Colon (tissue), 2 donors: ENCODE measurements around the gene KIF6.
A peak's percentile ranks its signal among the peaks of the same experiment; 100 is the strongest.

Experiments used
- FAIRE-seq: peaks from 2 replicates; lab custom pipeline; 2012; peaks lifted over from hg19 to GRCh38; lab: Jason Lieb, UNC
- donor health status: control.
- donor health status: control.

Gene KIF6

DNA sequence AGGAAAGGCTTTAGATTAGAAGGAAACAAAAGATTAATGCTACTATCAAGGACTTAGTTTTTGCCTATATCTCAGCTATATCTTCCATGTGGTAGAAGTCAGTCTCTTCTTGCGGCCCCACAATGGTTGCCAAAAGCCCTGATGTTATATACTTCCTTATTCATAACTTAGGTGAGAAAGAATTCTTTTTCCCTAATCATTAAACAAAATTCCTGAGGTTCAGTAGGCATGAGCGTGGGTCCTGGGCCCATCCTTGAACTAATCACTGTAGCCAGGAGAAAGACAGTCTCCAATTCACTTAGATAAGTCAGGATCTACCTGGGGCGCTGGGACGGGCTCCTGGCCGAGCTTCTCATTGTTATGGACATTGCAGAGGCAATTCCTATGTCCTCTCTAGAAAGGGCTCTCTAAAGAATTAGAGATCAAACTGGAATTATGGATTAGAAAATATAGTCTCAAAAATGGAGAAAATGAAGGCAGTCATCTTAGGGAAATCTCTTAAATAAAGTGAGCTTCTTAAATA, 134.3 kb downstream of the KIF6 start:
- no peak for FAIRE-seq

GRCh38 chr6:39587080-39587479, 138.1 kb downstream of the KIF6 start:
- no peak for FAIRE-seq

- FAIRE-seq, result no peak
Measured at GRCh38 chr6:39585641-39586040, 139.6 kb downstream of the KIF6 start.

- FAIRE-seq, result no peak
Measured at GRCh38 chr6:39577446-39578165, 147.6 kb downstream of the KIF6 start.

- FAIRE-seq, result no peak
Measured at GRCh38 chr6:39576556-39577303, 148.5 kb downstream of the KIF6 start.

DNA sequence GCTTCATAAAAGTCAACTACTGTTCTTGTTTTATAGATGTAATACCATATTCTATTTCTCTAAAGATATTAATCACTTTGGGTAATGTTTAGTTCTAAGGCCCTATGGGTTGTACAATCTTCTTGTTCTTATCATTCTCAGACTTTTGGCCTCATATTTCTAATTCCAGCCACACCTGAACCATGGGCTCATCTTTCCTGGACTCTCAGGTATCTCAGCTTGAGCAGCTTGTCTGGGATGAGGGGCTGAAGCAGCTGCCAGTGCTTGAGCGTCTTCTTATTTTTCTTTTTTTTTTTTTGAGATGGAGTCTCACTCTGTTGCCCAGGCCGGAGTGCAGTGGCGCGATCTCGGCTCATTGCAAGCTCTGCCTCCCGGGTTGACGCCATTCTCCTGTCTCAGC, 150.2 kb downstream of the KIF6 start:
- no peak for FAIRE-seq

GRCh38 chr6:39573541-39573940, 151.7 kb downstream of the KIF6 start:
- FAIRE-seq, result no peak

- FAIRE-seq, result no peak
Measured at GRCh38 chr6:39572661-39573340, 152.4 kb downstream of the KIF6 start.

DNA sequence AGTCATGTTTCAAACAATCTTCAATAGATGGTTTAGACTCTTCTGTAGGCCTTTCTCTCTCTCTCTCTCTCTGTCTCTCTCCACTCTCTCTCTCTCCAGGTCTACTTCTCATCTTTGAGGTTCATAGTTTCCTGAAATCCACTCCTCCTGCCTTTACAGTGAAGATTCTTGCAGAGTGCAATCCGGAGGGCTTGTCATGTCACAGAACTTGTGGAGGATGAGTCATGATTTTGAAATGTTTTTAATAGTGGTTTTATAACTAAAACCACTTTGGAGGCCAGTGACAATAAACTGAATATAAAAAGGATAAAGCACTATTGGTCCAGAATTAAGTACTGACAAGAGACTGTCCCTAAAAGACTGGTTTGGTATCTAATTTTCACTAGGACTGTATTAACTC, 156.3 kb downstream of the KIF6 start:
- no peak for FAIRE-seq

GRCh38 chr6:39567091-39567490, 158.1 kb downstream of the KIF6 start:
- no peak for FAIRE-seq

DNA sequence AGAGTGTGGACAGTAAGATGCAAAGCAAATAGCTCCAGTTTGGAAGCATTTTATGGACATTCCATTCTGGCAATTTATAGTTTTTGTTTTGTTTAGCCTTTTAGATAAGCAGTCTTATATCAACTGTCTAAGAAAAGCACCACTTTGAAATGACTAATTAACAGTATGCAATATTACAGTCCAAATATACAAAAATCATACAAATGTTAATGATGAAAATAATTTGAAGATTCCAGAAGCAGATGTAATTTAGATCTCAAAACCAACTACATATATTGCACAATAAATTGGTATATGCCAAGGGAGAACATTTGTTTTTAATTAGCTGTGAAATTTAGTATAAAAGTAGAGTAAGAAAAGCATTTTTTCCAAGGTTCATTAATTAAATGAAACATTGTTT, 158.8 kb downstream of the KIF6 start:
- peak; percentile 28 for FAIRE-seq

GRCh38 chr6:39565956-39566355, 159.3 kb downstream of the KIF6 start:
- FAIRE-seq, result no peak

- no peak for FAIRE-seq
Measured at GRCh38 chr6:39563566-39564311, 161.5 kb downstream of the KIF6 start.

GRCh38 chr6:39561536-39562266, 163.5 kb downstream of the KIF6 start:
- no peak for FAIRE-seq

- no peak for FAIRE-seq
Measured at GRCh38 chr6:39560915-39561314, 164.3 kb downstream of the KIF6 start.

DNA sequence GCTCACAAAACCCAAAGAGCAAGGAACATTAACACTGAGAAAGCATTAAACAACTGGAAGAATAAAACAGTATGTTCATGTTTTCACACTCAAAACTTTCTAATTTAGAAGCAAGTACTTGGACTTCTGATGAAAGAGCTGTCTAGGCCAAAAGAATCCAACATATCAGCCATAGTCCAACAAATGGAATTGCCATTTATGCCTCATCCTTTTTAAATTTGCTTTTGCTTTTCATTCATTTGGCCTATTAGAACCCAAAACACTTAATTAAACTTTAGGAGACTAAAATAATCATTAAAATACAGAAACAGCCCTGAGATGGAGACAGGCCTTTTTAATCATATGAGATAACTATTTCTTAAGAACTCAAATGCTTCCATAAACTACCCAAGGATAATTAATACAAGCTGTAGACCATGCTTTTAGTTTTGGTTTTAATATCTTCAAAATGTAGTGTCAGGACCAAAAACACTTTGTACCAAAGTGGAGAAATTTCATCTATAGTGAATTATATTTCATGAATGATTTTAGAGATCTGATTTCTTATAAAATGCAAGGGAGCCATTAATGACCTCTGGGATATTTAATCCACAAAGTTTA, 166.5 kb downstream of the KIF6 start:
- FAIRE-seq, result no peak

DNA sequence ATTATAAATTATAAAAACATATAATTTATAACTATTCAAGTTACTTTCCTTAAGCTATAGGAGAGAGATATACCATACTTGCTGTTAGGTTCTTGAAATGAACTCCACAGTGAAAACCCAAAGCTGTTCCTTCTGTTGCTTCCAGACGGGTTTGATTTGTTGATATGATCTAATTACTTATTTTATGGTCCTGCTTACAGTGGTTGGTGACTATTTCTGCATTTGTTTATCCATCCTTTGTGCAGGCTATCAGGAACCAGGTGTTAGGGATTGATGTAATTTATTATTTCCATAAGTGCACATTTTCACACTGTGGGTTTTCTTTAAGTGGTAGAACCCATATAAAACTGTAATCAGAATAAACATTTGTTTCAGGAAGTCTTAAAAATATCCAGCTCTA, 167.1 kb downstream of the KIF6 start:
- no peak for FAIRE-seq

- no peak for FAIRE-seq
Measured at GRCh38 chr6:39555136-39555535, 170.1 kb downstream of the KIF6 start.

GRCh38 chr6:39553860-39554802, 171.1 kb downstream of the KIF6 start:
- FAIRE-seq, result no peak

DNA sequence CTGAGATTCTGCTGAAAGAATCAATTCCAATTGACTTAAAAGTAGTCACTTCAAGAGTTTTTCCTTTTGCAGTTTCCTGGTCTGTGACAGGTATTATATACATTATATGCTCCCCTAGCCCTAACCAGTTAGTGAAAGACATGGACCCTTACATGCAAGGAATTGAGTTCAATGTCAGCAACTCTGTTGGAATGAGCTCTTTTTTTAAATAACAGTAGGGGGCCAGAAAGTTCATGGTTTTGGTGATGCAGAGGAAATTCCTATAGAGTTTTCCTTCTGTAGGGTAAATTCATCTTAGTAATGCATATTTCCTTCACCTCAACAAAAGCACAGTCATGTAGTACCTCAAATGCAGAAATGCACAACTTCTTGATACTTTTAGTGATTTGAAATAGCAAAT, 172.2 kb downstream of the KIF6 start:
- no peak for FAIRE-seq
